T-cell (primary cell): ENCODE results near the gene MAP3K6. TPM values are rescaled to one million over a fixed set of nuclear protein-coding genes. Genes with fewer than 3 reads are reported as not detected.

Experiments
- ATAC-seq, 4 experiments: fragments of 200-7000 bp in 3 of 4; fragments of 150-1000 bp in 1 of 4; cut with Tn5 transposase; replicated peaks in 1 of 4; 1 replicate in 3 of 4; 2 replicates in 1 of 4; pipeline ENCODE4 v1.10.0; 2021; ENCODE audit warnings: moderate library complexity in 3 of 4, mild to moderate bottlenecking in 2 of 4, moderate number of reproducible peaks in 1 of 4
- CTCF ChIA-PET, 2 donors: fragments of 300-600 bp; sonication (Branson Sonifier 250); formaldehyde crosslinking; loops; one replicate each; lab custom pipeline; 2022; ENCODE audit warnings: antibody characterized with exemption in 2 of 2; lab: Charles Lee
- POLR2A ChIA-PET, 2 donors: fragments of 300-600 bp; sonication (Branson Sonifier 250); formaldehyde crosslinking; loops; one replicate each; lab custom pipeline; 2022; ENCODE audit warnings: antibody characterized with exemption in 2 of 2; lab: Charles Lee
- DNase-seq, 35 experiments: peaks; one replicate each; pipeline versions ENCODE4 v3.0.0 to v3.0.0-alpha.2; 2013 to 2023
- H3K27ac ChIP-seq: one replicate; pipeline ENCODE4 v1.5.1; 2013; ENCODE audit warnings: low read length
- H3K27me3 ChIP-seq, 2 experiments: replicated peaks in 1 of 2; 1 replicate in 1 of 2; 2 replicates in 1 of 2; pipeline versions ENCODE4 v1.6.1 to v1.7.0; 2013; ENCODE audit warnings: low read length in 1 of 2, mixed read lengths in 1 of 2; ENCODE audit not compliant: control insufficient read depth in 2 of 2, insufficient read depth in 2 of 2; ENCODE audit errors: extremely low read depth in 1 of 2
- H3K36me3 ChIP-seq, 2 donors: 1 replicate in 1 of 2; 2 replicates in 1 of 2; pipeline versions ENCODE4 v1.6.1 to v1.7.0; 2013; ENCODE audit warnings: low read length in 1 of 2; ENCODE audit not compliant: control insufficient read depth in 2 of 2, insufficient read depth in 1 of 2; ENCODE audit errors: extremely low read depth in 1 of 2
- H3K4me1 ChIP-seq, 2 experiments: 1 replicate in 1 of 2; 2 replicates in 1 of 2; pipeline versions ENCODE4 v1.6.1 to v1.7.0; 2013; ENCODE audit warnings: low read length in 2 of 2, mixed read lengths in 1 of 2; ENCODE audit not compliant: insufficient read depth in 2 of 2, control insufficient read depth in 1 of 2; ENCODE audit errors: extremely low read depth in 1 of 2
- H3K4me3 ChIP-seq, 2 donors: 1 replicate in 1 of 2; 2 replicates in 1 of 2; pipeline versions ENCODE4 v1.5.1 to v1.7.0; 2013; ENCODE audit warnings: mild to moderate bottlenecking in 2 of 2, low read length in 1 of 2, moderate library complexity in 1 of 2; ENCODE audit not compliant: control insufficient read depth in 1 of 2; ENCODE audit errors: extremely low read depth in 1 of 2
- H3K9me3 ChIP-seq: 2 replicates; pipeline ENCODE4 v1.7.0; 2013
- H3K27ac Mint-ChIP-seq, 2 donors: one replicate each; pipeline ENCODE4 v1.8.0; 2020 to 2021; ENCODE audit warnings: mild to moderate bottlenecking in 2 of 2, mixed read lengths in 2 of 2
- H3K27me3 Mint-ChIP-seq, 2 donors: one replicate each; pipeline ENCODE4 v1.8.0; 2021 to 2022; ENCODE audit warnings: mixed read lengths in 2 of 2
- H3K36me3 Mint-ChIP-seq: one replicate; pipeline ENCODE4 v1.8.0; 2021; ENCODE audit warnings: mixed read lengths
- H3K4me1 Mint-ChIP-seq, 3 donors: one replicate each; pipeline ENCODE4 v1.8.0; 2020 to 2022; ENCODE audit warnings: mixed read lengths in 3 of 3, mild to moderate bottlenecking in 1 of 3
- H3K4me3 Mint-ChIP-seq, 3 donors: one replicate each; pipeline ENCODE4 v1.8.0; 2020 to 2022; ENCODE audit warnings: mild to moderate bottlenecking in 3 of 3, mixed read lengths in 3 of 3, moderate library complexity in 3 of 3
- H3K9me3 Mint-ChIP-seq, 3 donors: one replicate each; pipeline ENCODE4 v1.8.0; 2020 to 2022; ENCODE audit warnings: mixed read lengths in 3 of 3
- WGBS: methylation state at CpG from one replicate; pipeline ENCODE4 v1.1.5; 2013; ENCODE audit warnings: missing lambda C conversion rate; ENCODE audit not compliant: insufficient coverage; 5-methylcytosine and 5-hydroxymethylcytosine counted together
- total RNA-seq, 35 experiments: library from RNA in 6 of 35; stranded (reverse) in 6 of 35; fragments of 120-200 nt in 1 of 35; gene quantifications; one replicate each; pipeline versions ENCODE4 v1.2.1 to v1.2.4 and lab custom pipeline; 2013 to 2026

MAP3K6 gene
- total RNA-seq, 5 donors from 2014 or later (not counting 1 experiment from before 2014, with no cell fraction given): 7.0 to 31.1 (median 12.8) TPM

GRCh38 chr1:27342391-27342777 is 24.4 kb downstream of the MAP3K6 start:
- DNase-seq (peak in 4 of 35 experiments; percentile 29 to 61 (median 38)), ATAC-seq (peak; percentile 28 to 54 (median 48))
- no peaks in the 10 kb centered on the region for H3K27me3 Mint-ChIP-seq
- peaks cover 9% of the 10 kb centered on the region for H3K36me3 Mint-ChIP-seq
- H3K4me1 ChIP-seq: peaks cover 21 to 72% of the 10 kb centered on the region in 2 experiments
- peak overlapping the region; percentile 86 to 95 for H3K4me3 ChIP-seq
- peak overlapping the region; percentile 88 to 94 for H3K27ac Mint-ChIP-seq
- WGBS: 5% methylated on average over 8 of the region's 8 CpGs
- H3K27me3 ChIP-seq: no peaks in the 10 kb centered on the region
- POLR2A ChIA-PET: interaction anchor here in 1 of 2 donors (0.7 kb wide), 1 partner anchor 8 kb away, joined by 3 read pairs; no protein-coding TSS in a partner anchor
- peak overlapping the region; percentile 86 to 94 (median 87) for H3K4me3 Mint-ChIP-seq
- peaks cover 51 to 70% (median 57%) of the 10 kb centered on the region in 3 donors for H3K4me1 Mint-ChIP-seq
- CTCF ChIA-PET: interaction anchor here in 1 of 2 donors (0.6 to 1.1 kb wide), 2 partner anchors 14 to 875 kb away, joined by 3 to 5 read pairs; no protein-coding TSS in a partner anchor
- H3K27ac ChIP-seq: peak overlapping the region; percentile 91
- H3K36me3 ChIP-seq: peaks cover 8 to 22% of the 10 kb centered on the region in 2 donors
- no peaks in the 10 kb centered on the region for H3K9me3 Mint-ChIP-seq
- H3K9me3 ChIP-seq: no peaks in the 10 kb centered on the region

GRCh38 chr1:27341525-27342252 is 25.1 kb downstream of the MAP3K6 start, which contains the start of gene SYTL1:
SYTL1 (plus strand) TSS chr1:27342022; CDS start chr1:27345335, 3,313 bp downstream.
- no peaks in the 10 kb centered on the region for H3K27me3 ChIP-seq
- Mint-ChIP-seq H3K27me3 (no peaks in the 10 kb centered on the region), H3K27ac (peak within 1 kb of the TSS; percentile 88 to 94), H3K36me3 (peaks cover 6% of the 10 kb centered on the region), H3K4me3 (peak within 1 kb of the TSS; percentile 86 to 94 (median 87)), H3K9me3 (no peaks in the 10 kb centered on the region), H3K4me1 (peaks cover 47 to 66% (median 57%) of the 10 kb centered on the region in 3 donors)
- POLR2A ChIA-PET: interaction anchor here in 1 of 2 donors (0.7 kb wide), 1 partner anchor 9 kb away, joined by 3 read pairs; no protein-coding TSS in a partner anchor
- ATAC-seq (peak; percentile 65 to 71 (median 68)), DNase-seq (peak in 34 of 35 experiments; percentile 40 to 77 (median 62))
- CTCF ChIA-PET: interaction anchor here in 1 of 2 donors (0.6 to 1.1 kb wide), 2 partner anchors 15 to 876 kb away, joined by 3 to 5 read pairs; no protein-coding TSS in a partner anchor
- H3K36me3 ChIP-seq: peaks cover 7 to 21% of the 10 kb centered on the region in 2 donors
- under 1% methylated on average over 17 of the region's 22 CpGs for WGBS
- H3K4me1 ChIP-seq: peaks cover 21 to 68% of the 10 kb centered on the region in 2 experiments
- H3K4me3 ChIP-seq: peak within 1 kb of the TSS; percentile 86 to 95
- H3K27ac ChIP-seq: peak within 1 kb of the TSS; percentile 91
- no peaks in the 10 kb centered on the region for H3K9me3 ChIP-seq

GRCh38 chr1:27339213-27339612 is 27.5 kb downstream of the MAP3K6 start:
- peaks cover 10 to 33% of the 10 kb centered on the region in 2 donors for H3K36me3 ChIP-seq
- Mint-ChIP-seq H3K9me3 (no peaks in the 10 kb centered on the region), H3K4me3 (peak overlapping the region in 2 of 3 donors; percentile 11 to 87), H3K36me3 (peaks cover 6% of the 10 kb centered on the region), H3K4me1 (peaks cover 34 to 49% (median 44%) of the 10 kb centered on the region in 3 donors), H3K27ac (peak overlapping the region; percentile 88 to 91), H3K27me3 (no peaks in the 10 kb centered on the region)
- H3K4me1 ChIP-seq: peaks cover 19 to 45% of the 10 kb centered on the region in 2 experiments
- H3K27ac ChIP-seq: no peak overlapping the region
- no peak overlapping the region for H3K4me3 ChIP-seq
- ATAC-seq: no peak
- POLR2A ChIA-PET: no interaction called here
- no peak for DNase-seq
- CTCF ChIA-PET: no interaction called here
- 84% methylated on average over 5 of the region's 5 CpGs for WGBS
- H3K27me3 ChIP-seq: no peaks in the 10 kb centered on the region
- H3K9me3 ChIP-seq: no peaks in the 10 kb centered on the region

GRCh38 chr1:27338751-27339150 is 28.0 kb downstream of the MAP3K6 start:
- no peak for ATAC-seq
- Mint-ChIP-seq H3K9me3 (no peaks in the 10 kb centered on the region), H3K36me3 (peaks cover 9% of the 10 kb centered on the region), H3K27me3 (no peaks in the 10 kb centered on the region), H3K4me1 (peaks cover 31 to 44% (median 40%) of the 10 kb centered on the region in 3 donors), H3K4me3 (peak overlapping the region in 1 of 3 donors; percentile 87), H3K27ac (peak overlapping the region; percentile 88 to 91)
- no peak for DNase-seq
- ChIA-PET POLR2A (interaction anchor here in 1 of 2 donors (0.6 kb wide), 1 partner anchor 20 kb away, joined by 11 read pairs; no protein-coding TSS in a partner anchor), CTCF (no interaction called here)
- Histone ChIP-seq H3K4me1 (peaks cover 19 to 40% of the 10 kb centered on the region in 2 experiments), H3K27ac (no peak overlapping the region), H3K27me3 (no peaks in the 10 kb centered on the region), H3K9me3 (no peaks in the 10 kb centered on the region), H3K36me3 (peaks cover 12 to 37% of the 10 kb centered on the region in 2 donors), H3K4me3 (no peak overlapping the region)
- WGBS: 100% methylated on average over 6 of the region's 6 CpGs

- H3K36me3 ChIP-seq: peaks cover 18 to 56% of the 10 kb centered on the region in 2 donors
Measured at GRCh38 chr1:27336756-27337155, 30.0 kb downstream of the MAP3K6 start.

More at GRCh38 chr1:27336756-27337155, 30.0 kb downstream of the MAP3K6 start:
- no peak for ATAC-seq
- H3K36me3 Mint-ChIP-seq: peaks cover 22% of the 10 kb centered on the region
- Histone ChIP-seq H3K27ac (no peak overlapping the region), H3K9me3 (no peaks in the 10 kb centered on the region), H3K27me3 (no peaks in the 10 kb centered on the region), H3K4me3 (no peak overlapping the region), H3K4me1 (peaks cover 17 to 40% of the 10 kb centered on the region in 2 experiments)
- 100% methylated on average over 5 of the region's 5 CpGs for WGBS
- no peak for DNase-seq
- ChIA-PET CTCF (interaction anchor here in 1 of 2 donors (0.8 kb wide), 1 partner anchor 51 kb away, joined by 3 read pairs; no protein-coding TSS in a partner anchor), POLR2A (no interaction called here)
- H3K4me3 Mint-ChIP-seq: no peak overlapping the region
- H3K4me1 Mint-ChIP-seq: peaks cover 38 to 49% (median 43%) of the 10 kb centered on the region in 3 donors
- no peak overlapping the region for H3K27ac Mint-ChIP-seq
- no peaks in the 10 kb centered on the region for H3K27me3 Mint-ChIP-seq
- H3K9me3 Mint-ChIP-seq: no peaks in the 10 kb centered on the region
